Measurements from ENCODE around the gene TFF2.

The TFF2 gene

GRCh38 chr21:42351626-42352440, 1.0 kb upstream of the TFF2 start:
- no peaks in the 10 kb centered on the region for H3K36me3 ChIP-seq (ENCODE audit: control insufficient read depth in 2 of 2, insufficient read depth in 1 of 2, low read length in 2 of 2)
- ChIA-PET CTCF (interaction anchor here (1.0 kb wide), 1 partner anchor 9 kb away, joined by 3 read pairs; no protein-coding TSS in a partner anchor), POLR2A (no interaction called here)
- H3K4me1 ChIP-seq (ENCODE audit: control insufficient read depth, insufficient read depth, low read length) = no peaks in the 10 kb centered on the region
- no peak for TF ChIP-seq ZNF473 (tag by site-specific recombination; IDR thresholded peaks at IDR 0.05)
- TF ChIP-seq, protein P1, sequence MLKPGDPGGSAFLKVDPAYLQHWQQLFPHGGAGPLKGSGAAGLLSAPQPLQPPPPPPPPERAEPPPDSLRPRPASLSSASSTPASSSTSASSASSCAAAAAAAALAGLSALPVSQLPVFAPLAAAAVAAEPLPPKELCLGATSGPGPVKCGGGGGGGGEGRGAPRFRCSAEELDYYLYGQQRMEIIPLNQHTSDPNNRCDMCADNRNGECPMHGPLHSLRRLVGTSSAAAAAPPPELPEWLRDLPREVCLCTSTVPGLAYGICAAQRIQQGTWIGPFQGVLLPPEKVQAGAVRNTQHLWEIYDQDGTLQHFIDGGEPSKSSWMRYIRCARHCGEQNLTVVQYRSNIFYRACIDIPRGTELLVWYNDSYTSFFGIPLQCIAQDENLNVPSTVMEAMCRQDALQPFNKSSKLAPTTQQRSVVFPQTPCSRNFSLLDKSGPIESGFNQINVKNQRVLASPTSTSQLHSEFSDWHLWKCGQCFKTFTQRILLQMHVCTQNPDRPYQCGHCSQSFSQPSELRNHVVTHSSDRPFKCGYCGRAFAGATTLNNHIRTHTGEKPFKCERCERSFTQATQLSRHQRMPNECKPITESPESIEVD (tag by site-specific recombination; IDR thresholded peaks at IDR 0.05) = no peak
- no peak for TF ChIP-seq TSHZ1 (tag by site-specific recombination; IDR thresholded peaks at IDR 0.05; ENCODE audit: borderline replicate concordance)
- TF ChIP-seq ZNF555 (tag by site-specific recombination; conservative IDR thresholded peaks at IDR 0.05) = no peak
- TF ChIP-seq ZNF791 (tag by site-specific recombination; IDR thresholded peaks at IDR 0.05) = no peak
- TF ChIP-seq ZNF112 (tag by site-specific recombination; IDR thresholded peaks at IDR 0.05) = no peak
- TF ChIP-seq ZNF121 (tag by site-specific recombination; IDR thresholded peaks at IDR 0.05) = no peak
- no peak for TF ChIP-seq ZNF501 (tag by site-specific recombination; IDR thresholded peaks at IDR 0.05)
- no peak for TF ChIP-seq PBX3 (CRISPR knock-in tag; IDR thresholded peaks at IDR 0.05)
- TF ChIP-seq ZNF658 (tag by site-specific recombination; IDR thresholded peaks at IDR 0.05) = no peak
- no peak for TF ChIP-seq ZNF394 (tag by site-specific recombination; IDR thresholded peaks at IDR 0.05; ENCODE audit: borderline replicate concordance)
- H3K27ac ChIP-seq (ENCODE audit: extremely low read depth, low read depth, low read length) = no peak overlapping the region
- no peaks in the 10 kb centered on the region for H3K9me3 ChIP-seq (ENCODE audit: control insufficient read depth, insufficient read depth, low read depth, low read length)
- H3K4me3 ChIP-seq (ENCODE audit: low read depth, low read length) = no peak overlapping the region

DNA sequence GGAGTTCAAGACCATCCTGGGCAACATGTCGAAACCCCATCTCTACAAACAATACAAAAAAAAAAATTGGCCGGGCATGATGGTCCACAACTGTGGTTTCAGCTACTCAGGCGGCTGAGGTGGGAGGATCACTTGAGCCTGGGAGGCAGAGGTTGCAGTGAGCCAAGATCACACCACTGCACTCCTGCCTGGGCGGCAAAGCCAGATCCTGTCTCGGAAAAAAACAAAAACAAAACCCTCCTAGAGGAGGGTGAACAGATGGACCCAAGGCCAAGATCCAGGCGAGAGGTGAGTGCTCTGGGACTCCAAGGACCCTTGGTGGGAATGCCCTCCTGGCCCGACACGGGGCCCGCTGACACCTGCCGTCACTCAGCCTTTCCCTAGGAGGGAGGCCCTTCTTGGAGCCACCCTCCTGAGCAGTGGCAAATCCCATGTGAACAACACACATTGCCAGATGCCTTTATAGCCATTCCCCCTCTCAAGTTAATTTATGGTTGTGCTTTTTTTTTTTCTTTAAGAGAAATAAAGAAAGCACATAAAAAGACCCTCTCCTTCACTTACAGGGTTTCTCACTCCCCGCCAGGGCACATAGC, 380 bp downstream of the TFF2 start:
- no peaks in the 10 kb centered on the region for H3K4me1 ChIP-seq (ENCODE audit: control insufficient read depth, insufficient read depth, low read length)
- POLR2A ChIA-PET = no interaction called here
- no peaks in the 10 kb centered on the region for H3K36me3 ChIP-seq (ENCODE audit: control insufficient read depth in 2 of 2, insufficient read depth in 1 of 2, low read length in 2 of 2)
- CTCF ChIA-PET = interaction anchor here (1.0 kb wide), 1 partner anchor 11 kb away, joined by 3 read pairs; no protein-coding TSS in a partner anchor
- no peak overlapping the region for H3K27ac ChIP-seq (ENCODE audit: extremely low read depth, low read depth, low read length)
- no peak overlapping the region for H3K4me3 ChIP-seq (ENCODE audit: low read depth, low read length)
- no peaks in the 10 kb centered on the region for H3K9me3 ChIP-seq (ENCODE audit: control insufficient read depth, insufficient read depth, low read depth, low read length)
- TF ChIP-seq ZNF677 (tag by site-specific recombination; IDR thresholded peaks at IDR 0.05) (no peak), ZNF626 (tag by site-specific recombination; IDR thresholded peaks at IDR 0.05) (no peak), ZNF112 (tag by site-specific recombination; IDR thresholded peaks at IDR 0.05) (no peak), ATF2 (tag by site-specific recombination; IDR thresholded peaks at IDR 0.05; ENCODE audit: low read depth) (no peak), ZBTB11 (tag by site-specific recombination; conservative IDR thresholded peaks at IDR 0.05; ENCODE audit: low read depth) (no peak), ZNF670 (tag by site-specific recombination; IDR thresholded peaks at IDR 0.05; ENCODE audit: low read depth) (no peak), PRDM1 (tag by site-specific recombination; IDR thresholded peaks at IDR 0.05) (no peak), HOXD13 (CRISPR knock-in tag; IDR thresholded peaks at IDR 0.05; ENCODE audit: borderline replicate concordance) (no peak), ZNF324 (tag by site-specific recombination; IDR thresholded peaks at IDR 0.05) (no peak)
- TF ChIP-seq, protein P1 (tag by site-specific recombination; IDR thresholded peaks at IDR 0.05) = no peak

All from HEK293 (cell line).